Loucy (cell line): ENCODE measurements around the gene MYH6.
"Not testable (repeated sequence)": the region's sequence is repeated elsewhere in the genome, so short reads cannot be mapped to it uniquely, and the experiment has no call there.

Experiments used
- H2AFZ ChIP-seq: fragments of 200-600 bp; sonication (generic); 2 replicates; pipeline ENCODE4 v1.6.0; 2016; ENCODE audit warnings: antibody characterized with exemption, mild to moderate bottlenecking, low read length, moderate library complexity
- H3F3A ChIP-seq: fragments of 200-600 bp; 2 replicates; pipeline ENCODE4 v1.6.0; 2016; ENCODE audit warnings: antibody characterized with exemption, low read depth, mild to moderate bottlenecking
- H3K27me3 ChIP-seq: fragments of 200-600 bp; sonication (generic); 2 replicates; pipeline ENCODE4 v1.6.1; 2014; ENCODE audit warnings: low read length, mild to moderate bottlenecking; ENCODE audit not compliant: insufficient read depth, poor library complexity, severe bottlenecking
- H3K36me3 ChIP-seq: fragments of 200-600 bp; sonication (generic); 2 replicates; pipeline ENCODE4 v1.6.1; 2016; ENCODE audit warnings: low read length; ENCODE audit not compliant: insufficient read depth
- H3K4me1 ChIP-seq: fragments of 200-600 bp; sonication (generic); 2 replicates; pipeline ENCODE4 v1.5.1; 2014; ENCODE audit warnings: low read length, mild to moderate bottlenecking; ENCODE audit not compliant: insufficient read depth, poor library complexity, severe bottlenecking
- H3K4me2 ChIP-seq: fragments of 200-600 bp; sonication (generic); 2 replicates; pipeline ENCODE4 v1.6.0; 2014; ENCODE audit warnings: antibody characterized with exemption, low read length, low read depth, mild to moderate bottlenecking; ENCODE audit not compliant: poor library complexity, severe bottlenecking
- H3K4me3 ChIP-seq: fragments of 200-600 bp; sonication (generic); 2 replicates; pipeline ENCODE4 v1.5.1; 2014; ENCODE audit warnings: low read length, mild to moderate bottlenecking, mixed read lengths; ENCODE audit not compliant: poor library complexity, severe bottlenecking
- H3K79me2 ChIP-seq: fragments of 200-600 bp; sonication (generic); 2 replicates; pipeline ENCODE4 v1.6.1; 2014; ENCODE audit warnings: low read length; ENCODE audit not compliant: insufficient read depth
- H3K9ac ChIP-seq: fragments of 200-600 bp; sonication (generic); 2 replicates; pipeline ENCODE4 v1.6.0; 2014; ENCODE audit warnings: mild to moderate bottlenecking, low read depth, low read length, moderate library complexity; ENCODE audit not compliant: poor library complexity, severe bottlenecking
- H3K9me2 ChIP-seq: fragments of 200-600 bp; sonication (generic); replicated peaks from 2 replicates; pipeline ENCODE4 v1.6.1; 2016; ENCODE audit warnings: low read depth, low read length, mixed read lengths
- H3K9me3 ChIP-seq: fragments of 200-600 bp; sonication (generic); 2 replicates; pipeline ENCODE4 v1.6.1; 2014; ENCODE audit warnings: mild to moderate bottlenecking, antibody characterized with exemption, low read length, low read depth; ENCODE audit not compliant: insufficient read depth
- H4K20me1 ChIP-seq: fragments of 200-600 bp; sonication (generic); 2 replicates; pipeline ENCODE4 v1.6.0; 2014; ENCODE audit warnings: antibody characterized with exemption, low read length, mild to moderate bottlenecking; ENCODE audit not compliant: insufficient read depth, poor library complexity, severe bottlenecking
- CTCF ChIP-seq: fragments of 200-600 bp; sonication (generic); conservative IDR thresholded peaks from 2 replicates; pipeline ENCODE4 v1.5.1; 2014; ENCODE audit warnings: mild to moderate bottlenecking, antibody characterized with exemption, low read length
- EZH2phosphoT487 ChIP-seq: fragments of 200-600 bp; IDR thresholded peaks from 2 replicates; pipeline ENCODE4 v1.6.1; 2018; ENCODE audit warnings: antibody characterized with exemption, mild to moderate bottlenecking, moderate library complexity, borderline replicate concordance

Gene MYH6

GRCh38 chr14:23407516-23408306, at the start of gene MYH6:
Gene MYH6 (minus strand): TSS chr14:23408273. CDS start chr14:23407223, 1,050 bp downstream.
- Histone ChIP-seq H3F3A (no peaks in the 10 kb centered on the region), H3K36me3 (no peaks in the 10 kb centered on the region), H2AFZ (no peak within 1 kb of the TSS), H3K4me3 (no peak within 1 kb of the TSS), H3K27me3 (no peaks in the 10 kb centered on the region), H3K9me3 (no peaks in the 10 kb centered on the region), H3K9me2 (no peaks in the 10 kb centered on the region), H4K20me1 (no peaks in the 10 kb centered on the region), H3K9ac (no peak within 1 kb of the TSS), H3K4me1 (no peaks in the 10 kb centered on the region), H3K4me2 (no peak within 1 kb of the TSS), H3K79me2 (no peaks in the 10 kb centered on the region)
- TF ChIP-seq CTCF, result no peak
- no peak for TF ChIP-seq EZH2phosphoT487

GRCh38 chr14:23456883-23457586, 49.0 kb upstream of the MYH6 start:
- not testable (repeated sequence) for H3K4me3 ChIP-seq, H3K27me3 ChIP-seq, H3K4me2 ChIP-seq, H3K79me2 ChIP-seq, H3K9ac ChIP-seq, H4K20me1 ChIP-seq, H3K36me3 ChIP-seq, H3K9me2 ChIP-seq, H3K4me1 ChIP-seq, H3F3A ChIP-seq, H2AFZ ChIP-seq, H3K9me3 ChIP-seq
- TF ChIP-seq CTCF, result peak; percentile 46

GRCh38 chr14:23454445-23454856, 46.4 kb upstream of the MYH6 start:
- Histone ChIP-seq H4K20me1 (no peaks in the 10 kb centered on the region), H3K9ac (no peak overlapping the region), H3K4me3 (no peak overlapping the region), H3K4me2 (no peak overlapping the region), H3K79me2 (no peaks in the 10 kb centered on the region), H3K9me3 (no peaks in the 10 kb centered on the region), H3K4me1 (no peaks in the 10 kb centered on the region), H3K9me2 (no peaks in the 10 kb centered on the region), H3F3A (no peaks in the 10 kb centered on the region), H2AFZ (no peak overlapping the region), H3K27me3 (no peaks in the 10 kb centered on the region), H3K36me3 (no peaks in the 10 kb centered on the region)
- no peak for TF ChIP-seq CTCF
